HG02943 (cell line): ENCODE measurements around the gene DGUOK.
"Not testable (repeated sequence)": the region's sequence is repeated elsewhere in the genome, so short reads cannot be mapped to it uniquely, and the experiment has no call there.

Experiments used
- ATAC-seq: cut with Tn5 transposase; IDR thresholded peaks from one replicate; pipeline ENCODE4 v1.9.1; 2021; ENCODE audit warnings: mild to moderate bottlenecking, low read depth, moderate library complexity; ENCODE audit not compliant: unreplicated experiment

Gene DGUOK

GRCh38 chr2:73899801-73900336, 26.8 kb upstream of the DGUOK start:
- no peak for ATAC-seq

- no peak for ATAC-seq
These were observed 25.5 kb upstream of the DGUOK start for GRCh38 chr2:73901143-73901542.

GRCh38 chr2:73902284-73902683, 24.4 kb upstream of the DGUOK start:
- ATAC-seq: no peak

- ATAC-seq: no peak
These were observed 23.4 kb upstream of the DGUOK start for GRCh38 chr2:73903313-73903712.

- not testable (repeated sequence) for ATAC-seq
These were observed 22.6 kb upstream of the DGUOK start for GRCh38 chr2:73903949-73904613.

- no peak for ATAC-seq
These were observed 21.7 kb upstream of the DGUOK start for GRCh38 chr2:73904952-73905351.

- ATAC-seq: no peak
These were observed 19.7 kb upstream of the DGUOK start for GRCh38 chr2:73906847-73907505.

- ATAC-seq: no peak
These were observed 18.7 kb upstream of the DGUOK start for GRCh38 chr2:73907840-73908452.

GRCh38 chr2:73908689-73909652, 17.7 kb upstream of the DGUOK start:
- ATAC-seq: no peak

GRCh38 chr2:73910873-73911547, 15.7 kb upstream of the DGUOK start:
- no peak for ATAC-seq

- no peak for ATAC-seq
These were observed 15.0 kb upstream of the DGUOK start for GRCh38 chr2:73911548-73912208.

- no peak for ATAC-seq
These were observed 13.1 kb upstream of the DGUOK start for GRCh38 chr2:73913414-73914054.

GRCh38 chr2:73914667-73915066, 12.0 kb upstream of the DGUOK start:
- ATAC-seq: no peak

- ATAC-seq: no peak
These were observed 11.2 kb upstream of the DGUOK start for GRCh38 chr2:73915437-73915993.

- ATAC-seq: no peak
These were observed 10.0 kb upstream of the DGUOK start for GRCh38 chr2:73916666-73917065.

- ATAC-seq: no peak
These were observed 9.4 kb upstream of the DGUOK start for GRCh38 chr2:73917296-73917695.

- ATAC-seq: no peak
These were observed 8.9 kb upstream of the DGUOK start for GRCh38 chr2:73917696-73918207.

- no peak for ATAC-seq
These were observed 7.8 kb upstream of the DGUOK start for GRCh38 chr2:73918856-73919255.
